GM12864 (cell line): ENCODE results near the gene SLAMF6.
"Not testable (repeated sequence)": the region's sequence is repeated elsewhere in the genome, so short reads cannot be mapped to it uniquely, and the experiment has no call there.

Experiments
- DNase-seq: peaks from one replicate; pipeline ENCODE4 v3.0.0-alpha.2; 2011; ENCODE audit warnings: low read depth
- H3K4me3 ChIP-seq: 2 replicates; pipeline ENCODE4 v1.5.1; 2011; ENCODE audit warnings: mild to moderate bottlenecking, low read depth, low read length, control low read depth
- TF ChIP-seq, protein P1 (sequence below): IDR thresholded peaks from 2 replicates; pipeline ENCODE4 v1.5.1; 2011; ENCODE audit warnings: low read depth, mild to moderate bottlenecking, moderate library complexity, low read length, control low read depth, inconsistent platforms; ENCODE audit errors: missing control alignments

Gene SLAMF6

DNA sequence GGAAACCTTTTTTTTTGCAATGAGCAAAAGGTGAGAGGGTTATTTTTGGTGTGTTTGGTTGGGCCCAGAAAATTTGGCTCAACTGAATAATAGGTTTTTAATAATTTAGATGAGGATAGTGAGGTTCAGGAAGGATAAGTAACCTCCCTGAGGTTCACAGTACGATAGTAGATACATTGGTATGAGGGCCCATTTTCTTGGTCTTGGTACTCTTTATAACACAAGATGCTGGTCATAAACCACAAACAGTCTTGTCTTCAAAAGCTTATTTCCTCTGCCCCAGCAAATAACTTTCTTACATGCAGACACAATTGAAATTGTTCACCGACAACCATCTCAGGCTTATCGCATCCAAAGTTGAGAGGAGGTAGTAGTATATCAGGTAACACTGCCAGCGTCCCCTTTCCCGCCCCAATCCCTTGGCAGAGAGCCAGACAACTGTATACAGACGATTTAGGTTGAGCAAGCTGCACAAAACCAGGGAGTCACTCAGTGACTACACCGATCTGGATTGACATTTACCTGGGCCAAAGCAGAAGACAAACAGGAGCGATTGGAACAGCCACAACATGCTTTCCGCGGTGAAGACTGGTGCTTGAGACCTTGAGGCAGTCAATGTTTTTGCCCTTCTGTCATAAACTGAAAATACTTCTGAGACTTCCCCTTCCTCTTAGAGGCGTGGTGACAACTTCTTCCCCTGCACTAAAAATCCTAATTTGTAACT, at the start of gene SLAMF6:
Gene SLAMF6 (minus strand): TSS at position 634 of the 724 bp plus-strand sequence. CDS start 63 bp downstream, at position 571.
- peak within 1 kb of the TSS; percentile 83 for H3K4me3 ChIP-seq
- TF ChIP-seq, protein P1, sequence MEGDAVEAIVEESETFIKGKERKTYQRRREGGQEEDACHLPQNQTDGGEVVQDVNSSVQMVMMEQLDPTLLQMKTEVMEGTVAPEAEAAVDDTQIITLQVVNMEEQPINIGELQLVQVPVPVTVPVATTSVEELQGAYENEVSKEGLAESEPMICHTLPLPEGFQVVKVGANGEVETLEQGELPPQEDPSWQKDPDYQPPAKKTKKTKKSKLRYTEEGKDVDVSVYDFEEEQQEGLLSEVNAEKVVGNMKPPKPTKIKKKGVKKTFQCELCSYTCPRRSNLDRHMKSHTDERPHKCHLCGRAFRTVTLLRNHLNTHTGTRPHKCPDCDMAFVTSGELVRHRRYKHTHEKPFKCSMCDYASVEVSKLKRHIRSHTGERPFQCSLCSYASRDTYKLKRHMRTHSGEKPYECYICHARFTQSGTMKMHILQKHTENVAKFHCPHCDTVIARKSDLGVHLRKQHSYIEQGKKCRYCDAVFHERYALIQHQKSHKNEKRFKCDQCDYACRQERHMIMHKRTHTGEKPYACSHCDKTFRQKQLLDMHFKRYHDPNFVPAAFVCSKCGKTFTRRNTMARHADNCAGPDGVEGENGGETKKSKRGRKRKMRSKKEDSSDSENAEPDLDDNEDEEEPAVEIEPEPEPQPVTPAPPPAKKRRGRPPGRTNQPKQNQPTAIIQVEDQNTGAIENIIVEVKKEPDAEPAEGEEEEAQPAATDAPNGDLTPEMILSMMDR: no peak
- no peak for DNase-seq

- no peak for DNase-seq
- no peak overlapping the region for H3K4me3 ChIP-seq
- TF ChIP-seq, protein P1: no peak
Observed at GRCh38 chr1:160570840-160571239, 47.8 kb upstream of the SLAMF6 start.

GRCh38 chr1:160569806-160570205, 46.8 kb upstream of the SLAMF6 start:
- H3K4me3 ChIP-seq: no peak overlapping the region
- DNase-seq: no peak
- TF ChIP-seq, protein P1: no peak

- no peak overlapping the region for H3K4me3 ChIP-seq
- TF ChIP-seq, protein P1: no peak
- DNase-seq: no peak
Observed at GRCh38 chr1:160567858-160568682, 45.0 kb upstream of the SLAMF6 start.

DNA sequence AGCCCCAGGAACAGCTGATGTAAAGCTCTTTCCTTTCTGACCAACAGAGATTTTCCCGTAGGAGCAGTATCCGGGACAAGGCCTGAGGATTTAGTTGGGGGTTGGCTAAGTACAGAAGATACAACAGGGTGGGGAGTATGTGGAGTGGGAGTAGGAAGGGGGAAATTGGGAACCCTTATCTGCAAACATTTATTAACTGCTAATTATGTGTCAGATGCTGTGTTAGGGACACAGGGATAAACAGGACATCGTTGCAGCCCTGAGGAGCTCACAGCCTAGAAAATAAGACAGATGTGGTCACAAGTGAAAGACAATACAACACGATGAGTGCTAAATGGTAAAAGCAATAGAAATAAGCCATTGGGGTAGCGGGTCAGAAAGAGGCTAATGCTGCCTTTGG, 44.3 kb upstream of the SLAMF6 start:
- TF ChIP-seq, protein P1: no peak
- no peak overlapping the region for H3K4me3 ChIP-seq
- no peak for DNase-seq

GRCh38 chr1:160565564-160565963, 42.5 kb upstream of the SLAMF6 start:
- no peak overlapping the region for H3K4me3 ChIP-seq
- TF ChIP-seq, protein P1: no peak
- DNase-seq: no peak

GRCh38 chr1:160563230-160563629, 40.2 kb upstream of the SLAMF6 start:
- DNase-seq, H3K4me3 ChIP-seq: not testable (repeated sequence)

DNA sequence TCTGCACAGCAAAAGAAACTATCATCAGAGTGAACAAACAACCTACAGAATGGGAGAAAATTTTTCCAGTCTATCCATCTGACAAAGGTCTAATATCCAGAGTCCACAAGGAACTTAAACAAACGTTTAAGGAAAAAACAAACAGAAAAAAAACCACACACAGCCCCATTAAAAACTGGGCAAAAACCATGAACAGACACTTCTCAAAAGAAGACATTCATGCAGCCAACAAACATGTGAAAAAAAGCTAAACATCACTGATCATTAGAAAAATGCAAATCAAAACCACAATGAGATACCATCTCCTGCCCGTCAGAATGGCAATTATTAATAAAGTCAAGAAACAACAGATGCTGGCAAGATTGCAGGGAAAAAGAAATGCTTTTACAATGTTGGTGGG, 39.7 kb upstream of the SLAMF6 start:
- not testable (repeated sequence) for H3K4me3 ChIP-seq, DNase-seq
